G401 (cell line): ENCODE data around the gene PSMC3. TPM values are rescaled to one million over a fixed set of nuclear protein-coding genes. Genes with fewer than 3 reads are reported as not detected.
"Not testable (repeated sequence)": the region's sequence is repeated elsewhere in the genome, so short reads cannot be mapped to it uniquely, and the experiment has no call there.

Source experiments
- DNase-seq: peaks from one replicate; pipeline ENCODE4 v3.0.0-alpha.2; 2015; ENCODE audit warnings: low spot score
- in situ Hi-C: cut with HindIII; loops from 2 replicates; pipeline ENCODE4 v1.10.0; 2016; ENCODE audit warnings: low sequenced_read_pairs, mixed read lengths
- total RNA-seq: library from RNA; depleted of rRNA; stranded (reverse); fragments of >200 nt; shearing (Covaris generic); gene quantifications from 2 replicates; pipeline ENCODE4 v1.2.3, GENCODE V29; 2014; rRNA removed

PSMC3 gene
- total RNA-seq = 149 and 239 TPM in 2 replicates

GRCh38 chr11:47426062-47426956 is at the start of gene PSMC3:
PSMC3 (minus strand) TSS chr11:47426439; CDS start chr11:47426279, 160 bp downstream.
- DNase-seq = peak; percentile 98
- in situ Hi-C loops = no loop called here

GRCh38 chr11:47470671-47471070 is 44.4 kb upstream of the PSMC3 start:
- in situ Hi-C loops = no loop called here
- no peak for DNase-seq

GRCh38 chr11:47469361-47470179 is 43.3 kb upstream of the PSMC3 start:
- in situ Hi-C loops = no loop called here
- DNase-seq = peak; percentile 91

- DNase-seq = no peak
- in situ Hi-C loops = no loop called here
These were observed 42.5 kb upstream of the PSMC3 start for GRCh38 chr11:47468598-47469214.

GRCh38 chr11:47467357-47467756 is 41.1 kb upstream of the PSMC3 start:
- DNase-seq = peak; percentile 82
- in situ Hi-C loops = no loop called here

- peak; percentile 80 for DNase-seq
- in situ Hi-C loops = no loop called here
These were observed 40.5 kb upstream of the PSMC3 start for GRCh38 chr11:47466701-47467250.

GRCh38 chr11:47466201-47466600 is 40.0 kb upstream of the PSMC3 start:
- in situ Hi-C loops = no loop called here
- DNase-seq = no peak

GRCh38 chr11:47464483-47464882 is 38.2 kb upstream of the PSMC3 start:
- in situ Hi-C loops = no loop called here
- DNase-seq = no peak

- in situ Hi-C loops = no loop called here
- DNase-seq = peak; percentile 70
These were observed 35.6 kb upstream of the PSMC3 start for GRCh38 chr11:47461876-47462275.

- in situ Hi-C loops = no loop called here
- DNase-seq = no peak
These were observed 34.5 kb upstream of the PSMC3 start for GRCh38 chr11:47460571-47461235.

- in situ Hi-C loops = not testable (repeated sequence)
- peak; percentile 90 for DNase-seq
These were observed 28.0 kb upstream of the PSMC3 start for GRCh38 chr11:47454258-47454671.

- DNase-seq = no peak
- in situ Hi-C loops = no loop called here
These were observed 27.1 kb upstream of the PSMC3 start for GRCh38 chr11:47453365-47453764.

GRCh38 chr11:47451990-47452389 is 25.8 kb upstream of the PSMC3 start:
- DNase-seq = no peak
- in situ Hi-C loops = no loop called here

GRCh38 chr11:47451436-47451835 is 25.2 kb upstream of the PSMC3 start:
- in situ Hi-C loops = no loop called here
- DNase-seq = no peak

GRCh38 chr11:47449541-47449940 is 23.3 kb upstream of the PSMC3 start:
- DNase-seq = no peak
- in situ Hi-C loops = no loop called here

GRCh38 chr11:47448566-47449427 is 22.6 kb upstream of the PSMC3 start, which contains the start of gene RAPSN:
RAPSN (minus strand) TSS chr11:47449136; CDS start chr11:47448964, 172 bp downstream.
- in situ Hi-C loops = no loop called here
- DNase-seq = no peak

- in situ Hi-C loops = no loop called here
These were observed 21.7 kb upstream of the PSMC3 start for GRCh38 chr11:47447906-47448305.

GRCh38 chr11:47446833-47447232 is 20.6 kb upstream of the PSMC3 start:
- no peak for DNase-seq
- in situ Hi-C loops = no loop called here

More at GRCh38 chr11:47447906-47448305, 21.7 kb upstream of the PSMC3 start:
- no peak for DNase-seq
